ENCODE results near the gene PRKCZ. TPM values are rescaled to one million over a fixed set of nuclear protein-coding genes. Genes with fewer than 3 reads are reported as not detected.

PRKCZ gene
- total and polyA plus RNA-seq, 11 donors = 12.5 to 20.7 (median 16.5) TPM

GRCh38 chr1:2127187-2128145 is 77.3 kb downstream of the PRKCZ start:
- peak overlapping the region in 2 of 12 donors; percentile 5 to 15 for H3K4me3 ChIP-seq
- DNase-seq = peak in 4 of 5 donors; percentile 35 to 73 (median 50)
- peak; percentile 53 to 67 (median 64) for ATAC-seq
- H3K27ac ChIP-seq = no peak overlapping the region
- 53 to 66% (median 64%) methylated on average over 11 to 30 of the region's 30 CpGs for whole genome bisulfite sequencing, 4 donors
- intact Hi-C loops (cut with DNase I) = no loop called here
- H3K9me3 ChIP-seq = no peaks in the 10 kb centered on the region
- H3K4me1 ChIP-seq = peaks cover under 1 to 21% (median 5%) of the 10 kb centered on the region in 12 donors
- H3K27me3 ChIP-seq = no peaks in the 10 kb centered on the region
- no peaks in the 10 kb centered on the region for H3K36me3 ChIP-seq
- TF ChIP-seq CTCF (IDR thresholded peaks at IDR 0.05) (no peak), POLR2A (IDR thresholded peaks at IDR 0.05) (no peak)

GRCh38 chr1:2128189-2128901 is 78.1 kb downstream of the PRKCZ start:
- intact Hi-C loops (cut with DNase I) = no loop called here
- H3K4me3 ChIP-seq = no peak overlapping the region
- ATAC-seq = no peak
- H3K27me3 ChIP-seq = no peaks in the 10 kb centered on the region
- DNase-seq = peak in 2 of 5 donors; percentile 16 to 48
- H3K36me3 ChIP-seq = no peaks in the 10 kb centered on the region
- H3K27ac ChIP-seq = no peak overlapping the region
- H3K9me3 ChIP-seq = no peaks in the 10 kb centered on the region
- peaks cover 2 to 25% (median 10%) of the 10 kb centered on the region in 12 donors for H3K4me1 ChIP-seq
- TF ChIP-seq CTCF (IDR thresholded peaks at IDR 0.05) = no peak
- TF ChIP-seq POLR2A (IDR thresholded peaks at IDR 0.05) = no peak
- WGBS, 4 donors = 84 to 89% (median 86%) methylated on average over 28 to 29 of the region's 29 CpGs

GRCh38 chr1:2129256-2129943 is 79.2 kb downstream of the PRKCZ start:
- ATAC-seq (no peak), DNase-seq (peak in 2 of 5 donors; percentile 6 to 12)
- intact Hi-C loops (cut with DNase I) = no loop called here
- 92 to 94% (median 93%) methylated on average over 15 of the region's 15 CpGs for WGBS, 4 donors
- H3K4me3 ChIP-seq = no peak overlapping the region
- peaks cover 2 to 31% (median 15%) of the 10 kb centered on the region in 12 donors for H3K4me1 ChIP-seq
- H3K27ac ChIP-seq = no peak overlapping the region
- TF ChIP-seq CTCF (IDR thresholded peaks at IDR 0.05) = no peak
- no peak for TF ChIP-seq POLR2A (IDR thresholded peaks at IDR 0.05)
- H3K27me3 ChIP-seq = no peaks in the 10 kb centered on the region
- H3K36me3 ChIP-seq = no peaks in the 10 kb centered on the region
- no peaks in the 10 kb centered on the region for H3K9me3 ChIP-seq

Measured in heart left ventricle (tissue), 16 donors.